Neural crest cell (in vitro differentiated cells): ENCODE data around the gene QRFP. TPM values are rescaled to one million over a fixed set of nuclear protein-coding genes. Genes with fewer than 3 reads are reported as not detected.
A peak's percentile ranks its signal among the peaks of the same experiment; 100 is the strongest.

Source experiments
- DNase-seq: peaks from one replicate; pipeline ENCODE4 v3.0.0; 2021; ENCODE audit warnings: low read depth, mixed read lengths, low spot score
- H3K27ac Mint-ChIP-seq: one replicate; pipeline ENCODE4 v1.8.0; 2021; ENCODE audit warnings: mild to moderate bottlenecking, mixed read lengths; ENCODE audit not compliant: unreplicated experiment
- H3K27me3 Mint-ChIP-seq: 2 replicates; pipeline ENCODE4 v1.8.0; 2021; ENCODE audit warnings: low read depth, mild to moderate bottlenecking, mixed read lengths
- H3K36me3 Mint-ChIP-seq: 2 replicates; pipeline ENCODE4 v1.8.0; 2021; ENCODE audit warnings: low read depth, mild to moderate bottlenecking, mixed read lengths
- H3K4me1 Mint-ChIP-seq: 2 replicates; pipeline ENCODE4 v1.8.0; 2021; ENCODE audit warnings: mixed read lengths
- H3K4me3 Mint-ChIP-seq: one replicate; pipeline ENCODE4 v1.8.0; 2021; ENCODE audit warnings: mild to moderate bottlenecking, mixed read lengths
- H3K9me3 Mint-ChIP-seq: 2 replicates; pipeline ENCODE4 v1.8.0; 2021; ENCODE audit warnings: mixed read lengths
- CTCF ChIP-seq: fragments of 200-600 bp; sonication (generic); conservative IDR thresholded peaks from 2 replicates; pipeline ENCODE4 v1.5.0; 2021; ENCODE audit warnings: antibody characterized with exemption, mild to moderate bottlenecking
- total RNA-seq: library from RNA; stranded (reverse); gene quantifications from 2 replicates; pipeline ENCODE4 v1.2.1, GENCODE V29; 2021

QRFP gene
- total RNA-seq, 1 donor from 2014 or later, result not detected

- DNase-seq, result no peak
- Mint-ChIP-seq H3K27me3 (peaks cover 21% of the 10 kb centered on the region), H3K27ac (no peak overlapping the region), H3K9me3 (no peaks in the 10 kb centered on the region), H3K36me3 (no peaks in the 10 kb centered on the region), H3K4me1 (peaks cover 20% of the 10 kb centered on the region), H3K4me3 (no peak overlapping the region)
- no peak for TF ChIP-seq CTCF
Measured at GRCh38 chr9:130922893-130923610, 26.4 kb upstream of the QRFP start.

GRCh38 chr9:130921989-130922892 is 25.6 kb upstream of the QRFP start:
- Mint-ChIP-seq H3K4me3 (no peak overlapping the region), H3K9me3 (no peaks in the 10 kb centered on the region), H3K4me1 (peaks cover 20% of the 10 kb centered on the region), H3K27me3 (peaks cover 22% of the 10 kb centered on the region), H3K27ac (no peak overlapping the region), H3K36me3 (no peaks in the 10 kb centered on the region)
- DNase-seq, result no peak
- no peak for TF ChIP-seq CTCF

- Mint-ChIP-seq H3K36me3 (no peaks in the 10 kb centered on the region), H3K9me3 (no peaks in the 10 kb centered on the region), H3K27me3 (peaks cover 27% of the 10 kb centered on the region), H3K27ac (no peak overlapping the region), H3K4me1 (peaks cover 20% of the 10 kb centered on the region), H3K4me3 (no peak overlapping the region)
- no peak for TF ChIP-seq CTCF
- DNase-seq, result no peak
Measured at GRCh38 chr9:130921300-130921988, 24.8 kb upstream of the QRFP start.

- no peak overlapping the region for H3K27ac Mint-ChIP-seq
- H3K4me3 Mint-ChIP-seq, result no peak overlapping the region
- TF ChIP-seq CTCF, result no peak
- DNase-seq, result peak; percentile 37
- peaks cover 26% of the 10 kb centered on the region for H3K27me3 Mint-ChIP-seq
- H3K9me3 Mint-ChIP-seq, result no peaks in the 10 kb centered on the region
- H3K36me3 Mint-ChIP-seq, result no peaks in the 10 kb centered on the region
- H3K4me1 Mint-ChIP-seq, result peaks cover 20% of the 10 kb centered on the region
Measured at GRCh38 chr9:130920762-130921299, 24.2 kb upstream of the QRFP start.

- Mint-ChIP-seq H3K4me1 (peaks cover 20% of the 10 kb centered on the region), H3K9me3 (no peaks in the 10 kb centered on the region), H3K27ac (peak overlapping the region; percentile 19), H3K36me3 (no peaks in the 10 kb centered on the region), H3K4me3 (no peak overlapping the region), H3K27me3 (peaks cover 27% of the 10 kb centered on the region)
- TF ChIP-seq CTCF, result no peak
- DNase-seq, result no peak
Measured at GRCh38 chr9:130920233-130920632, 23.6 kb upstream of the QRFP start.
